ENCODE data around the gene NUDT14. TPM values are rescaled to one million over a fixed set of nuclear protein-coding genes. Genes with fewer than 3 reads are reported as not detected.

The NUDT14 gene
- total RNA-seq, 1 donor, result 8.9 TPM

DNA sequence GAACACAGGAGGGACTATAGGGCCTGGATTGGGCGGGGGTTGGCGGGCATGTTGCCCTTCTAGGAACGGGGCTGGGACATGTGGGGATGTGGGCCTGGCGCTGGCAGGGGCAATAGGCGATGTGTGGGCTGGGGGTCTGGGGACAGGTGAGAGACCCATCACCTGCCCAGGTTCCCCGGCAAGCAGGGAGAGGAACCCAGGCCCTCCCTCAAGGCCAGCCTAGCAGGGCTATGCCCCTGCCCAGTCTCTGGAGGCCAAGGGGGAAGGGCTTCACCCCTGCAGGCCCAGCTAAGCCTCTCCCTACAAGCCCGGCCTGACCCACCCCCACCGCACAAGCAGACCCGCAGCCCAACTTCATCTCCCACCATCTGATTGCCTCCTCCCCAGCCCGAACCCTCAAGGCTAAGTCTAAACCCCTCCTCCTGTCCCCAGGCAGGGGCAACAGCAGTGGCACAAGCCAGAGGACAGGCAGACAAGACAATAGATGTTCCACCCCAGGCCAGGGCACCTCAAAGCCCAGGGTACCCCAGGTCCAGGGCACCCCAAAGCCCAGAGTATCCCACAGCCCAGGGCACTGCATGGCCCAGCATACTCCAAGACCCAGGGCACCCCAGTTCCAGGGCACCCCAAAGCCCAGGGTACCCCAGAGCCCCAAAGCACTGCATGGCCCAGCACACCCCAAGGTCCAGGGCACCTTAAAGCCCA is 19.0 kb downstream of the NUDT14 start:
- no peak for DNase-seq (ENCODE audit: low read depth in 2 of 3, low spot score in 2 of 3)

DNA sequence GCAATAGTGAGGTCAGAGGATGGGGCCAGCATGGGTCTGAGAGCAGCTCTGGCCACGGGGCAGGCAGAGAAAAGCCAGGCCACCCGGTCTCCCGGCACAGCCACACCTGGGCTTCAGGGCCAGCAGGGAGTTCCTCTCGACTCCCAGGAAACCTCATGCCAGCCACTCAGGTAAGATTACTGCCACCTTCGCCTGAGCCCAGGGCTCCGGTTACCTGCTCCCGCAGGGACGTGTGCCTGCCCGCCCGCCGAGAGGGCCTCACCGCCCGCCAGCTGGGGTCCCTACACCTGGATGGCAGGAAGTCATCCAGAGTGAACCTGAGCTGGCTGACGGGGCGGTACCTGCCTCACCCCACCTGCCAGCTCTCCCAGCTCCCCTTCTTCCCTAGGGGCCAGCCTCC is 19.8 kb downstream of the NUDT14 start:
- no peak for DNase-seq (ENCODE audit: low read depth in 2 of 3, low spot score in 2 of 3)

DNA sequence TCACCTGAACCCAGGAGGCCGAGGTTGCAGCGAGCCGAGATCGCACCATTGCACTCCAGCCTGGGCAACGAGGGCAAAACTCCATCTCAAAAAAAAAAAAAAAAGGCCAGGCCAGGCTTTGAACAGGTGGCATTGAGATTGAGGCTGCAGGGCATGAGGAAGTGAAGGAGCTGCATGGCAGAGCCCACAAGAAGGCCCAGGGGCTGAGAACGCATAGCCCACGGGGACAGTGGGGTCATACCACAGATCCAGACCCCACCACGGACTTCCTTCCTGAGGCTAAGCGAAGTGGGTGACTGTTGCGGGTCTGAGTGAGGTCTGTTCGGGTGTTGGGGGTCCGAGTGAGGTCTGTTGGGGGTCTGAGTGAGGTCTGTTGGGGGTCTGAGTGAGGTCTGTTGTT is 20.3 kb downstream of the NUDT14 start:
- DNase-seq (ENCODE audit: low read depth in 2 of 3, low spot score in 2 of 3), result peak in 1 of 3 donors; percentile 58

DNA sequence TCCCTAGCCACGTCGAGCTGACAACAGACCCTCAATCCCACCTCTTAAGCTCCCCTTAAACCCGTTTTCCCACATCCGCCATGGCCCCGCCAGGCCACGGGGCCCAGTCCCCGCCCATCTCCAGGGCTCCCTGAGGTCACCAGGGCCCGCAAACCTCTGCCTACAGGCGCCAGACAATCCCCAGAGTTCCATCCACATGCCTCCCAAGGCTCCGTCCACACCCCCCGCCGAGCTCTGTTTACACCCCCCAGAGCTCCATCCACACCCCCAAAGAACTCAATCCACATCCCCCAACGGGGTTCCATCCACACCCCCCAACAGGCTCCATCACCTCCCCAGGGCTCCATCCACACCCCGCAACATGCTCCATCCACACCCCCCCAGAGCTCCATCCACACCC is 21.8 kb downstream of the NUDT14 start:
- DNase-seq (ENCODE audit: low read depth in 2 of 3, low spot score in 2 of 3), result no peak

DNA sequence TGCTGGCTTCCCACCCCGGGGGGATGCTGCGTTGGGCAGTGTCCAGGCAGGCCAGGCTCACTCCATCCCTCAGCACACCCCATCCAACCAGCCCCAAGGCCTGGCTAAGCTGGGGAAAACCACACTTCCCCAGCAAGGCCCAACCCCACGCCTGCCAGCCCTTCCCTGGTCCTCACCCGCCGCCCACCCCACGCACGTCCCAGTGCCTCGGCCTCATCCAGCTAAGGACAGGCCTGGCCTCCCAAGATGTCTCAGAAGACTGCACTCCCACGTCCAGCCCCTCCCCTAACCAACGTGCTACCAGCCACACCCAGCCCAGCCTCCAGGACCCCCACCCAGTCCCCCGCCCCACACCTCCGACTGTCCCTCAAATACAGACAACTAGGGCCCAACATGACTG is 22.3 kb downstream of the NUDT14 start:
- no peak for DNase-seq (ENCODE audit: low read depth in 2 of 3, low spot score in 2 of 3)

DNA sequence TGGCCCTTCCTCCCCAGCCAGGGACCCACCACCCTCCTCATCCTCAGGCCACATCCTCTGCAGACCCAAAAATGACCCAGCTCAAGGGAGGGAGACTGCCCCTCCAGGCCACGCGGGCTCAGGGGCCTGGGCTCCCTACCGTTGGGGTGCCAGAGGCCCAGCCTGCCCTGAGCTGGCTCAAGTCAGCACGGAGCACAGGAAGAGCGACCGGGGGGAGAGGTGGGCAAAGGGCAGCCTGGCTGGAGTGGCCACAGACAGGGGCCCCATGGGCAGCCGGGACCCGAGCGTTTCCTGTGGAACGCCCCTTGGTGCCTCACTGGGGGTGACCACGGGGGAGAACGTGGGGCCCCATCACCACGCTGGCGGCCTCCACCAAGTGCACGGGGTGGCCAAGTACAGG is 23.2 kb downstream of the NUDT14 start:
- no peak for DNase-seq (ENCODE audit: low read depth in 2 of 3, low spot score in 2 of 3)

DNA sequence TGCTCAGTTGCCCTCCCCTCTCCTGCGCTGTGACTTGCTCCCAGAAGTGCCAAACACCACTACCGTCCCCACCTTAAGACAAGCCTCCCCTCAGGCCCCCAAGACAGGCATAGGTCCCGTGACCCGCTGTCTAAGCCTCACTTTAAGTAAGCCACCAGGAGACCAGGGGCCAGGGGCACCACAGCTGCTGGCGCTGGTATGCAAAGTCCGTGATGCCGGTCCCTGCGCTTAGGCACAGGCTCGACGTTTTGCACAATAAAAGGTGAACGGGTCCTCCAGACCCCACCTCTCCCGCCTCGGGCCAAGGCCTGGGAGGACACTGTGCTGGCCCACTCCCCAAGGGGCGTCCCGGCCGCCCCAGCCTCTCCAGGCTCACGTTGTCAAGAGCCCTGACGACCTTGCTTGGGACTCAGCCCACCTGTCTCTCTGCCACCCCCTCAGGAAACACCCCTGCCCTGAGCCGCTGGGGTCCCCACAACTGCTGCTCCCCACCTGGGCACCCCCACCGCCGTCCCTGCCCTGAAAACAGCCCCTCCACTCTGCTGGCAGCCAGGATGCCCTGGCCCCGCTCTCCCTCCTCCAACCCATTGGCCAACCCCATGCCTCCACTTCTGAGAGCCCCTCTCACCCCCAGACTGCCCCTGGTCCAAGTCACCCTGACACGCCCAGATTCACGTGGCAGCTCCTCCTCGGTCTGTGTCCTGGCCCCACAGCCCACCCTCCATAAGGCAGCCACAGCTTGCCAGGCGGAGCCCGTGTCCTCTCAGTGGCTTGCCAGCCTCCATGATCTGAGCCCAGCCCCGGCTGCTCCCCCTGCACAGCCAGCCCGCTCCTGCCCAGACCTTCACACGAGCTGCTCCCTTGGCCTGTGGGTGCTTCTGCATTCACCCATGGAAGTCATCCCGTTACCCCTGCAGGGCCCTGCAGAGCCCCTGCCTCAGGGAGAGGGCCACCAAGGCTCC is 24.4 kb downstream of the NUDT14 start:
- no peak for DNase-seq (ENCODE audit: low read depth in 2 of 3, low spot score in 2 of 3)

DNA sequence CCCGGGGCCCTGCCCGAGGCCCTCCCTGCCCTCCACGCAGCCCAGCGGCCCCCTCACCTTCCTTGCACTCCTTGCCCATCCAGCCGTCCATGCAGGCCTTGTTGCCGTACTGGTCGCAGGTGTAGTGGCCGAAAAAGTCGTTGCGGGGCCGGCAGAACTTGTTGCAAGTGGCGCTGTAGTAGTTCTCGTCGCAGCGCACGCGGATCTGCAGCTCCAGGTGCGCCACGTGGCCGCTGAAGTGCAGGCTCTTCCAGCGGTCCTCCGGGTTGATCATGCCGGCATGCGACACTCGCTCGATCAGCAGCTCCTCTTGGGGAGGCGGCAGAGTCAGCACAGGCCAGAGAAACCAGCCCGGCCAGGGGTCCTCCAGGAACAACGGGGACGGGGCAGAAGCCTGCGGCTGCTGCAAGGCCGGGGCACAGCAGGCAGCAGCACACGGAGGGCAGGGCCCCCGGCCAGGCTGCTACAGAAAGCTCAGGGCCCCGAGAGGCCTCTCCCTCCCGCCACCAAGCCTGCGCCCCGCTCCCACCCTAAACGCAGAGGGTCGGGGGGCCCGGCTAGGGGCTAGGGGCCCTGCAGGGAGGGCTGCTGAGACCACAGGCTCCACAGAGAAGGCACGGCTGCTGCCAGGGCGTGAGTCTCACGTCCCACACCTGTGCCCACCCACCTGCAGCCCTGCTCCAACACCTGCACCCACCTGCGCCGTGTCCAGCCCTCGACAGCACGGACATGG is 25.3 kb downstream of the NUDT14 start:
- DNase-seq (ENCODE audit: low read depth in 2 of 3, low spot score in 2 of 3), result no peak

DNA sequence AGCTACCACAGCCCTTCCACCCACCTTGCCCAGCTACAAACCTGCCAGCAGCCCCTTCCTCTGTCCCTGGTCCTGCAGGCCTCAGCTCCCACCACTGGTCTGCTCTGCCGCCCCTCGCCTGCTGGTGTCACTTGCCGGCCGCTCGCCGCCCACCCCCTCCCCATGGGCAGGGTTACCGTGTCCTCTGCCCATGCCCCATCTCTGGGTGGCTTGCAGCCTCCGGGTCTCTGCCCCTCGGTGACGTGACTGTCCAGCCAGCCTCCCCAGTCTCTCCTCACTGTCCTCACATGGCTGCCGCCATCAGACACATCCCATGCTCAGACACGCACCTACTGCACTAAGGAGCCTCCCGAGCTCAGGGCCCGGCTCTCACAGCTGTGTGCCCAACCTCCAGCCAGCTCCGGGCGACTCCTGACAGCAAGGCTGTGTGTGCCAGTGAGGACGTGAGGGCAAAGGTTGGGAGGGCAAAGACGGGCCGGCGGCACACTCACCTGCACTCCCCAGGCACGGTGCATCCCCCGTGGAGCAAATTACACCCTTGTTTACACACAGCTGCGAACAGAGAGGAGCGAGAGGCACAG is 26.0 kb downstream of the NUDT14 start:
- DNase-seq (ENCODE audit: low read depth in 2 of 3, low spot score in 2 of 3), result no peak

DNA sequence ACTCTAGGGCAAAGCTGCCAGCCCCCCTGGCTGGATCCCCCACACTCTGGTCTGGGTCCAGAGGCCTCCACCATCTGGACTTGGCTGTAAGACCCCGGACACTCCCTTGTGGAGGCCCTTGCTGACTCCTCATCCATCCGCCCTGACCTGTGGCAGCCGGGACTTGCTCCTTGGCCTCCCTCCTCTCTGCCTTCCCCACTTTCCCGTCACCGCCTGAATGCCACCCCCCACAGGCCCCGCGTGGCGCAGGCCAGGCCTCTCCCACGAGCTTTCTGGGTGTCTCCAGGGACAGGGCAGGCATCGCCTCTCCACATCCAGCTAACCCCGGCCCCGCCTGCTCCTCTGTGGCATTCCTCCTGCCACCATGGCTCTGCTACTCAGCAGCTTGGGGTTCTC is 26.6 kb downstream of the NUDT14 start:
- no peak for DNase-seq (ENCODE audit: low read depth in 2 of 3, low spot score in 2 of 3)

DNA sequence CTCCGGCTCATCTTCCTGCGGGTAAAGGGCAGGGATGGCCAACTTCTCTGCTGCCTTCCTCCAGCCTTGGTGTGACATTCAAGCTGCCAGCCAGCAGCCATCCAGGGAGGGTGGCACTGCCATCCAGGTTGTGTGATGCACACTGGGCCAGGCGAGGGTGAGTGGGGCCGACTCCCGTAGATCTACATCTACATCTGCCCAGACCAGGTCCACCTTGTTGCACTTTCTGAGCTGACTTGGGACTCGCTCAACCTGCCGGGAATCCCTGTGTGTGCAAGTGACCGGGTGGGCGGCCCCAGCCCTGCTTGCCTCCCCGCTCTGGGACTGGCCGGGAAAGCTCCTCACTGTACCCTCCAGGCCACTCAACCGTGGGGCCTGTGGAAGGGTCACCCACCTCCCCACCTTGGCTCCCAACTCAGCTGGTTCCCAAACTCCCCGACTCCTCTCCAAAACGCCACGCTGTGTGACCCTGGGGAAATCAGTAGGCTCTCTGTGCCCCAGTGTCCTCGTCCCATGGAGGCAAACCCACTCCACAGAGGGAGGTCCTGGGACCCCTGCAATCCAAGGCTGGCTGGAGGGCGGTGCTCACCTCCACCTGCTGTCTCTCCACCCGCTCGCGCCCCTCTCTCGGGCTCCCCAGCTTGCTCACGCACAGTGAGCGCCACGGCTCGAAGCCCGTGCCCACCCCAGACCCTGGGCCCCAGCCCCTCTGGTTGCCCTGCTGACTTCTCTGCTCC is 27.2 kb downstream of the NUDT14 start:
- DNase-seq (ENCODE audit: low read depth in 2 of 3, low spot score in 2 of 3), result no peak

DNA sequence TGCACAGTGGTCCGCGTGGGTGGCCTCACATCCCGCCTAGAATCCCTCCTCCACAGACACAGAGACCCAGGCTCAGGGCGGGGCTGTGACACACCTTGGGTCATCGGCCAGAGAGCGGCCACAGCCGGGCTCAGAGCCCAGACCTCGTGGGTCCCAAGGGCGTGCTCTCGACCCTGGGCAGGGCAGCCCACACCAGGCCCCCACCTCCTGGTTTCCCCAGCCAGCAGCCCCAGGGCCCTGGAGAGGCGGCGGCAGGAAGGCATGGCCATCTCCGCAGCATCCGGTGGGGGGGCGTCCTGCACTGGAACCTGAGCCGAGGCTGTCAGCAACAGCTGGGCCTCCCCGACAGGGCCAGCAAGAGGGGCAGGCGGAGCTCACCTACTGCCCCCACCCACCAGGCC is 27.8 kb downstream of the NUDT14 start:
- DNase-seq (ENCODE audit: low read depth in 2 of 3, low spot score in 2 of 3), result no peak

DNA sequence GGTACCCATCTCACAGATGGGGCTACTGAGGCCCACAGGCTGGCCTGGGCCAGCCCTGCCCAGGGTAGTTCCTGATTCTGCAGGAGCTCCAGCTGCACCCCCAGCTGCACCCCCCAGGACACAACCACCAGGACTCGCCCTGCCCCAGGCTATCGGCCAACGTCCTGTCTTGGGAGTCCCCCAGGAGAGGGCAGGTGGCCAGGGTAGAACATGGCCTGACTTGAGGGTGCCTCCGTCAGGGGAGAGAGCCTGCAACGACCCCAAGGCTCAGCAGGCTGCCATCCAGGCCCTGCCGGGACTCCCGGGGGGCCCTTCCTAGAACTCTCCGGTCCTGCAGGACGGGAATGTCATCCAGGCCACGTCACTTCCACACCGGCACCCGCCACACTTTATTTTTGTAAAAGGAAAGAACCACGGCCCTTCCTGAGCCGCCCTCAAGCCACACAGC is 28.3 kb downstream of the NUDT14 start:
- no peak for DNase-seq (ENCODE audit: low read depth in 2 of 3, low spot score in 2 of 3)

DNA sequence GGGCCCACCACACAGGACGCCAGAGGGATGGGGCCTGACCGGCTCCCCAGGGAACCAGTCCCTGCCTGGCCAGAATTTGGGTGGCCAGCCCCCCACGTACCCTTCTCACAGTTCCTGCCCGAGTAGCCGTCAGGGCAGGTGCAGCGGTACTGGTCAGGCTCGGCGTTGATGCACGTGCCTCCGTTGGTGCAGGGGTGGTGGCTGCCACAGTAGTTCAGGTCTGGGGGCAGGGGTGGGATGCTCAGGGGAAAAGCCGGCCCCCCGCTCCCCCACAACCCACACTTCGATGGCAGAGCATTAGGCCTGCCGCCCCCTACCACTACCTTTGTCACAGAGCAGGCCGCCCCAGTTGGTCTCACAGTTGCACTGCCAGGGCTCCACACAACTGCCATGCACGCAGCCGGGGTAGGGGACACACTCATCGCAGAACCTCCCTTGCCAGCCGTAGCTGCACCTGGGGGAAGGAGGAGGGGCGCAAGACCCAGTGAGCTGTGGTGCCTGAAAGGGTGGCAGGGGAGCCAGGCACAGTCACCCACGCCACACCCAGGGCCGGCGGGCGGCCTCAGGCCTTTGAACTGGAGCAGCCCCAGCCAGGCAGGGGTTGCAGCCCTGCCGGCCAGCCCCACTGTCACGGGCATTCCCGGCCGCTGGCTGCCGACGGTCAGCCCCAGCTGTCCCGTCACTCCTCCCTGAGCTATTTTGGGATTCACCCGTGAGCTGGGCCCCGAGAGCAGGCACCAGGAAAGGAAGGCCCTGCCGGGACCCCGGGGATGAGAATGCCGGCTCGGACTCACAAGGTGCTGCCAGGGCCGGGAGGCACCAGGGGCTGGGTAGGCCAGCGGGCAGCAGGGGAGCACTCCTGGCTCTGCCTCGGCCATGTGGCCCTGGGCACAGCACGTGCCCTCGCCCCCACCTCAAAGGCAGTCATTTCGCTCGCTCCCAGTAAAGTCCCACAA is 29.0 kb downstream of the NUDT14 start:
- no peak for DNase-seq (ENCODE audit: low read depth in 2 of 3, low spot score in 2 of 3)

DNA sequence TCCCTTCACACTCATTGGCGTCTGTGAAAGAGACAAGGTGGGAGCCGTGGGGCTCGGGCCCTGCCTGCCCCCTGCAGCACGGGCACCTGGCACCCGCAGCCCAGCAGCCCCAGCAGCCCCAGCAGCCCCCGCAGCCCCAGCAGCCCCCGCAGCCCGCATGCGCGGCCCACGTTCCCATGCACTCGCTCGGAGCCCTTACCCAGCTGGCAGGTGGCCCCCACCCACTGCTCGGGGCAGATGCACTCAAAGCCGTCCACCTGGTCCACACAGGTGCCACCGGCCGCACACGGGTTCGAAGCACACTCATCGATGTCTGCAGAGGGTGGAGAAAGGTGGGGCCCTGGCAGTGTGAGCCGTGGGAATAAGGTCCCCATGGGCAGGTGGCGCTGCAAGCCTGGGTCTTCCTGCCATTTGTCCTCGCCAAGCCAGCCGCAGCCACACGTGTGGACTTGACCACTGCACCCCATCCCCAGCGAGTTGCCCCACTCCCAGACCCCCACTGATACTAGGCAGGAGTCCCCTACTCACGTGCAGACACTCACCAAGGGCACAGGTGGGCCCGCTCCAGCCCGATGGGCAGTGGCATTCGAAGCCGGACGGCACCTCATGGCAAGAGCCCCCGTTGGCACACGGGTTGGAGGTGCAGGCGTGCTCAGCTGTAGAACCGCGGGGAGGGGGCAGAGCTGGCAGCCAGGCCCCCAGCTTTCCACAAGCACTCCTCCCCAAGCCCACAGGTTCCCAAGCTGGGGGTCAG is 29.9 kb downstream of the NUDT14 start:
- DNase-seq (ENCODE audit: low read depth in 2 of 3, low spot score in 2 of 3), result no peak

DNA sequence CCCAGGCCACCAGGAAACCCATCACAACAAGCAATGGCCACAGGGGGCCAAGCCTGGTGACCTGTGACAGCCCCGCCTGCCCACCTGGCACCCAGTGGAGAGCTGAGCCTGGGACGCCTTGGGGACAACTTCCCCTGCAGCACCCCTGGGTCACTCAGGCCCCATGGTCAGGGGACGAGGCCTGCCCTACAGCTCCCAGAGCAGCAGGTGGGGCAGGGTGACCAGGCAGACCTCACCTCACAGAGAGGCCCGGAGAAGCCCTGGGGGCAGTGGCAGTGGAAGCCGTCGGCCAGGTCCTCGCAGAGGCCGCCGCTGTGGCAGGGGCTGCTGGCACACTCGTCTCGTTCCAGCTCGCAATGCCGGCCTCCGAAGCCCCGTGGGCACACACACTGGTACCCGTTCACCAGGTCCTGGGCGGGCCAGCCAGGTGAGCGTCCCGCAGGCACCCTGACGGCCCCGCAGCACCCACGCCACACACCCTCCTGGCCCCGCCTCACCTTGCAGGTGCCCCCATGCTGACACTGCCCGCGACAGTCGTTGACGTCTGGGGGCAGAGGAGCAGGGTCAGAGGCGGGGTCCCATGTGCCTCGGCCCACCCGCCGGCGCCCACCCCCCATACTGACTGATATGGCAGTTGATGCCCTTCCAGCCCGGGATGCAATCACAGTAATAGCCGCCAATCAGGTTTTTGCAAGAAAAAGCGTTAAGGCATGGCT is 30.6 kb downstream of the NUDT14 start:
- no peak for DNase-seq (ENCODE audit: low read depth in 2 of 3, low spot score in 2 of 3)

DNA sequence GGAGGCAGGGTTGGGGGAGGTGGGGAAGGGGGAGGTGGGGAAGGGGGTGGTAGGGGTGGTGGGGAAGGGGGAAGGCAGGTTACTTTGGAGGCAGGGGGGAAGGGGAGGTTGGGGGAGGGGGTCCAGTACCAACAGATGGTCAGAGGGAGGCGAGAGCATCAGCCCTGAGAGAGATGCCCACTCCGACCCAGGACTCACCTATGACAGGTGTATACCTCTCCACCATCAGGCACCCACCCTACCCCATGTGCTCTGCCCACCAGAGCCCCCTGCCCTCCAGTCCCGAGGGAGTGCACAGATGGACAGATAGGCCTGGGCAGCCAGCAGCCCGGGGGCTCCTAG is 31.1 kb downstream of the NUDT14 start:
- DNase-seq (ENCODE audit: low read depth in 2 of 3, low spot score in 2 of 3), result no peak

All from hematopoietic multipotent progenitor cell (in vitro differentiated cells).